ENCODE measurements around the gene PXK. TPM values are rescaled to one million over a fixed set of nuclear protein-coding genes. Genes with fewer than 3 reads are reported as not detected.
A peak's percentile ranks its signal among the peaks of the same experiment; 100 is the strongest.

The PXK gene
- total RNA-seq, 1 donor from 2014 or later, result 29.8 TPM

- no peak for ATAC-seq
- no peaks in the 10 kb centered on the region for H3K36me3 ChIP-seq
- intact Hi-C loops (cut with DNase I), result no loop called here
Observed at GRCh38 chr3:58299075-58299474, 33.6 kb upstream of the PXK start.

GRCh38 chr3:58299839-58300516 lies 32.7 kb upstream of the PXK start:
- Histone ChIP-seq H3K27me3 (no peaks in the 10 kb centered on the region), H3K4me1 (peaks cover 4% of the 10 kb centered on the region), H3K4me3 (no peak overlapping the region), H3K9me3 (no peaks in the 10 kb centered on the region), H3K36me3 (no peaks in the 10 kb centered on the region), H3K27ac (no peak overlapping the region)
- intact Hi-C loops (cut with DNase I), result no loop called here
- ATAC-seq (peak; percentile 34), DNase-seq (no peak)
- peak; percentile 60 for TF ChIP-seq CTCF (IDR thresholded peaks at IDR 0.05)

More at GRCh38 chr3:58299075-58299474, 33.6 kb upstream of the PXK start:
- Histone ChIP-seq H3K27me3 (no peaks in the 10 kb centered on the region), H3K4me3 (no peak overlapping the region), H3K27ac (no peak overlapping the region), H3K9me3 (no peaks in the 10 kb centered on the region), H3K4me1 (peaks cover 4% of the 10 kb centered on the region)
- TF ChIP-seq CTCF (IDR thresholded peaks at IDR 0.05), result no peak
- no peak for DNase-seq

- H3K9me3 ChIP-seq, result no peaks in the 10 kb centered on the region
- H3K4me1 ChIP-seq, result peaks cover 24% of the 10 kb centered on the region
- peak within 1 kb of the TSS; percentile 99 for H3K27ac ChIP-seq
- peak; percentile 99 for DNase-seq
- H3K4me3 ChIP-seq, result peak within 1 kb of the TSS; percentile 80
- peak; percentile 98 for ATAC-seq
- no peaks in the 10 kb centered on the region for H3K27me3 ChIP-seq
- peaks cover 14% of the 10 kb centered on the region for H3K36me3 ChIP-seq
- TF ChIP-seq CTCF (IDR thresholded peaks at IDR 0.05), result peak; percentile 99
- intact Hi-C loops (cut with DNase I), result no loop called here
Observed at GRCh38 chr3:58305882-58306711, 26.6 kb upstream of the PXK start, which contains the start of the genes HTD2 and RPP14. TSS of gene HTD2 (plus strand) at chr3:58306520. CDS start at chr3:58317614, 11,094 bp downstream. TSS of gene RPP14 (plus strand) at chr3:58306245. CDS start at chr3:58310330, 4,085 bp downstream.

- ATAC-seq, result no peak
- H3K4me3 ChIP-seq, result peak overlapping the region; percentile 80
- peak; percentile 57 for TF ChIP-seq CTCF (IDR thresholded peaks at IDR 0.05)
- H3K36me3 ChIP-seq, result peaks cover 31% of the 10 kb centered on the region
- H3K9me3 ChIP-seq, result no peaks in the 10 kb centered on the region
- intact Hi-C loops (cut with DNase I), result no loop called here
- H3K27me3 ChIP-seq, result no peaks in the 10 kb centered on the region
- H3K4me1 ChIP-seq, result peaks cover 24% of the 10 kb centered on the region
- peak overlapping the region; percentile 99 for H3K27ac ChIP-seq
- DNase-seq, result no peak
Observed at GRCh38 chr3:58307639-58308215, 25.0 kb upstream of the PXK start.

GRCh38 chr3:58308728-58309127 lies 24.0 kb upstream of the PXK start:
- Histone ChIP-seq H3K9me3 (no peaks in the 10 kb centered on the region), H3K36me3 (peaks cover 41% of the 10 kb centered on the region), H3K27me3 (no peaks in the 10 kb centered on the region), H3K4me3 (no peak overlapping the region), H3K27ac (no peak overlapping the region), H3K4me1 (peaks cover 24% of the 10 kb centered on the region)
- intact Hi-C loops (cut with DNase I), result no loop called here
- no peak for ATAC-seq
- DNase-seq, result no peak
- no peak for TF ChIP-seq CTCF (IDR thresholded peaks at IDR 0.05)

Data from upper lobe of right lung (tissue), 1 donor.